Glomerular visceral epithelial cell (primary cell): ENCODE results near the gene RBM4.

Experiments
- DNase-seq: peaks from one replicate; pipeline ENCODE4 v3.0.0-alpha.2; 2016; ENCODE audit errors: extremely low spot score

The RBM4 gene

DNA sequence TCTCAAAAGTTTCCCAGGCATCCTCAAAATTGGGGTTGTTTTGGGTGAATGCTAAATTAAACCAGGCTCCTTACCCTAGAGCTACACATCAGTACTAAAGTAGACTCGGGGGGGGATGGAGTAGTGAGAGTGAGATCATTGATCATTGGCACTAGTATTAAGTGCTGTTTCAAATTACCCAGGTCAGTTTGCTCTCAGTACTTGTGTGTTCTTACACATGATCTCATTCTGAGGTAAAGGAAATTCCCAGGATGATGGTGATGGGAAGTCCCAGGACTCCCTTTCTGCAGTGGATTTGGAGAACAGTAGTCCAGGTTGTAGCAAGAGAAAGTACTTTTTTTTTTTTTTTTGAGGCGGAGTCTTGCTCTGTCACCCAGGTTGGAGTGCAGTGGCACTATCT, 12.5 kb downstream of the RBM4 start:
- DNase-seq: peak; percentile 58

DNA sequence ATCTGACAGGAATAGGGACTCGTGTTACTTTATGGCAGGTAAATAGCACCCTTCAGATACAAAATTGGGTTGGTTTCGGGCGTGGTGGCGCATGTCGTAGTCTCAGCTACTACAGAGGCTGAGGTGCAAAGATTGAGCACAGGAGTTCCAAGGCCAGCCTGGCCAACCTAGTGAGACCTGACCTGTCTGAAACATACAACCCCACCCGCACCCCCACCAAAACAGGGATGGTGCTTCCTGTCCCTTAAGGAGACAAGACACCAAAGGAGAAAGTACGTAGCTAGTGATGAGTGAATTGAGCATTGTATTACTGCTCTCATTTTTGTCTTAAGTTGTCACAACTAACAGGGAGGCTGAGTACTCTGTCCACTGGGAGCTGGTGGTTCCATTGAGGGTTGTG, 14.1 kb downstream of the RBM4 start:
- no peak for DNase-seq

DNA sequence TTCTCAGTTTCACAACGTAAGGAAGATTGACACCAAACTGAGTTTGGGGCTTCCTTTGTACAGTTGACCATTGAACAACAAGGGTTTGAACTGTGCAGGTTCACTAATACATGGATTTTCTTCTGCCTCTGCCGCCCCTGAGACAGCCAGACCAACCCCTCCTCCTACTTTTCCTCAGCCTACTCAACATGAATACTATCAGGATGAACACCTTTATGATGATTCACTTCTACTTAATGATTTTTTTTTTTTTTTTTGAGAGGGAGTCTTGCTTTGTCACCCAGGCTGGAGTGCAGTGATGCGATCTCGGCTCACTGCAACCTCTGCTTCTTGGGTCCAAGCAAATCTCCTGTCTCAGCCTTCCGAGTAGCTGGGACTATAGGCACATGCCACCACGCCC, 14.6 kb downstream of the RBM4 start:
- DNase-seq: no peak

DNA sequence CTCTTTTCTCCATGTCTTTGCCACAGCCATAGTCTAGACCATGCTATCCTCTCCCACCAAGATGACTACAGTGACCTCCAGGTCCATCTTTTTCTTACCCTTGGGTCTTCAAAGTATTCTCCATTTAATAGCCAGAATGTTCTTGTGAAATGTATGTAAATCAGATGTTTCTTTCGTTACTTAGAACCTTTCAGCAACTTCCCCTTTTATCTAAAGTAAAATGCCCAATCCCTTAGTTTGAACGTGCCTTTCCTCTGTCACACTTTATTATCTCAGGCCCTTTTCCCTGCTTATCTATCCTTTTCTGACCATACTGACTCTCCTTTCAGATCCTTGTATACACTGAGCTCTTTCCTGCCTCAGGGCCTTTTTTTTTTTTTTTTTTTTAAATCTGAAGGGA, 21.3 kb downstream of the RBM4 start:
- no peak for DNase-seq

DNA sequence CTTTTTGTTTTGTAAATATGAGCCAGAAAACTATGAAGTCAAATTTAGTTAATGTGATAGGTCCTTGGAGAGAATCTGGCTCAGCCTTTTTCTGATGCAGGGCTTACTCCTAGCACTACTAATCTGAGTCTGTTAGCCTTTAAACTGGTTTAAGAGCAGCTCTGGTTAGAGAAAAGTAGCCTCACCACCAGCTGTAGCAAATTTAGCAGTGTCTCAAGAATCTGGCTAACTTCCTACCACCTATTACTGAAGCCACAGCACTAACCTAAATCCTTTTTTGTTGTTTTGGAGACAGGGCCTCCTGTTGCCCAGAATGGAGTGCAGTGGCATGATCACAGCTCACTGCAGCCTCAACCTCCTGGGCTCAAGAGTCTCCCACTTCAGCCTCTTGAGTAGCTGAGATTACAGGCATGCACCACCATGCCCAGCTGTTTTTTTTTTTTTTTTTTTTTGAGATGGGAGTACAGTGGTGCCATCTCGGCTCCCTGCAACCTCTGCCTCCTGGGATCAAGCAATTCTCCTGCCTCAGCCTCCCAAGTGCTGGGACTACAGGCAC, 25.3 kb downstream of the RBM4 start:
- no peak for DNase-seq

DNA sequence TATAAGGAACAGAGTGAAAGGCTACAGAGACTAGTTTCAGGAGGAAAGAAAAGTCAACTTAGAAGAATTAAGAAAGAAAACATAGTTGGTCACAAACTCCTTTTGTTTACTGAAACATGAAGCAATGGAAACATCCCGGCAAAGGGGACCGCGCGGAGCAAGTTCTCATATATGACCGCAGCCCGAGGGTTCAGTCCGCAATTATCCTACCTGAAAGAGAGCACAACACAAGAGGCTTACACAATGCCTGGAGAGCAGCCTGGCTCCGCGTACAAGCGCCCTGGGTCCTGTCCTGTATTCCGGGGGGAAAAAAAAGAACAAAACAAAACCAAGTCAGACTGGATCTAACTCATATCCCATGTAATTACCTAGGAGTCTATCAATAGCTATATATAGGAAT, 26.9 kb downstream of the RBM4 start:
- no peak for DNase-seq

DNA sequence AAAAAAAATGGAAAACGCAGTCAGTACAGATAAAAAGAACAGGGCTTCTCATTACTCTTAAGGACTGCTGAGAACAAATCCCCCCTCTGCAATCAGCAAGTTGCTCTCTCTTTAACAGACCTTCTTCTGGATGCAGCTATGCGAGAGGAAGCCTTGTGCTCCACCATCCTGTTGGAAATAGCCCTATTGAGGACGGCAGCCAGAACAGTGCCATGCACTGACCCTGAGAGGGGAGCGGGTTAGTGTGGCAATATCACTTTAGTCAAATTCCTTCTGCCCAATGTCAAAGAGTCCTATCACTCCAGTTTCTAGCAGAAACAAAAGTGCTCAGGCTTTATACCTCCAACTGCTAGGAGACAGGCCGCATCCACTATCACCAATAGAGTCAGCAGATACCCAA, 32.3 kb downstream of the RBM4 start:
- no peak for DNase-seq

DNA sequence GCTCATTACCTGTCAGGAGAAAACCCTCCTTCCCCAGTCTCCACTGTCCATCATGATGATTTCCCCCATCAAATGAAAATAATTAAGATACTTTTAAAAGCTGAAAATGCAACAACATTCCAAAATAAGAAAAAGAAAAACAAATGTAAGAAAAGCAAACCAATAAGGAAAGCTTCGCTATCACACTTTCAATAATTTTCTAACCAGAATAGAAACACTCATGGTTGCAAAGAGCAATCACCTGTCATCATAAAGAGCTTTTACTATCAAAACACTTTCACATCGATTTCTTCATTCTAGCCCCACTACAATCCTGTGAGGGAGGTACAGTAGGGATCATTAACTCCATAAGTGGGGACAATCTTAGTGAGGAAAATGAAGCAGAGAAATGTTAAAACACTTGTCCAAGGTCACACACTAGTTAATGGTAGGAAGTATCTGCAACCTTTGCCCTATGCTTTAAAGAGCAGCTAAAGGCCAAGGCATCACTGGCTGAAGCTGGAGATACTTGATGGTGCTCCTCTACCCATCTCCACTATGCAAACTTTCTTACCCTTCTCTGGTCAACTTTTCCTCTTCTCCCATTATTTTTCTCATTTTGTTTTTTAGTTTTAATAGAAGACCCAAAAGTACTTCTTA, 36.6 kb downstream of the RBM4 start:
- no peak for DNase-seq

DNA sequence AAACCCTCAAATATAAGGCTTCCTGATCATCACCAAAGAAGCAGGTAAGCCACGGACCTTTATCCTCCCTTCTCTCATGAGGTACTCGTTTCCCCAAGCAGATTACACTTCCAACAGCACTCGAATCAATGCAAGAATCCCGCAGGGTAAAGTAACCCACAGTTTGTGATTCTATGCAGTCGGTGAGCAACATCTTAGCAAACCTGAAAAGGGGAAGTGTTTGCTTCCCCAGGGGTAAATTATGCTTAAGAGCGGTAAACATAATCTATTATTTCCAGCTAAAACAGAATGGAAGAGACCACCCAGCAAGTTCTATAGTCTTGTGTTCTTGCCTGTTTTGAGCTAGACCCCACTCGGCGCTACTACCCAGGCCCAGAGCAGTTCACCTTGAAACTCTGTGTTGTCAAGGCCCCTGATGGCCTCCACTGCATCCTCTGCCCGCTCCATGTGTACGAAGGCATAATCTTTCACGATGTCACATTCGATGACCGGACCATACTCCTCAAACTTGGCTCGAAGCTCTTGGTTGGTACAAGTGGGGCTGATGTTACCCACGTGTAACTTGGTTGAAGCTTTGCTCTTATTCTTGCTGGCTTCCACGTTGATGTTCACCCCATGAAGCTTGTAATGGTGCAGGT, 37.9 kb downstream of the RBM4 start:
- DNase-seq: no peak

DNA sequence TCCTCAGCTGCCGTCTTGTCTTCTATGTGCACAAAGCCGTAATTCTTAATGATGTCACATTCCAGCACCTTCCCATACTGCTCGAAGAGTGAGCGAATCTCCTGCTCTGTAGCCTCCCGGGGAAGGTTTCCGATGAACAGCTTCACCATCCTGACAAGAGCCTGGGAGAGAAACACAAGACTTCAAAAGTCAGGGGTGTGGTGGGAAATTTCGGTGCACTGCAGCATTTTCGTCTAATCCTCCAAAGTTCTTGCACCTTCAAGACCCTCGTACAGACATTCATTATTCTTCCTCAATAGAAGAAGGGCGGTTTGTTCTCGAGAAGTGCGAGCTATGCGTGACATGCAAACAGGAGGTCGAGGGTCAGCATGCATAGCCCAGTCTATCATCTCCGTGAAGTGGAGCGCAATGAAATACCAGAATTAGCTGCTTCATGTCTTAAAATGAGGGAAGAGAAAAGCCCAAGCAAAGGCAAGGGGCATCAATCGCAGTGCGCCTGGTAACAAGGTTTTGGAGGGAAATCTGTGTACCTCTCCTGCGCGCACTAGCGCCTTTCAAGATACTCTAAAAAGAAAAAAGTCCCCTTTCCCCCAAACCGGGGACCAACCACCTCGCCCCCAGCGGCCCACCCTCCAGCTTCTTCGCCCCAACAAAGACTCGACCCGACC, 38.6 kb downstream of the RBM4 start:
- peak; percentile 6 for DNase-seq

DNA sequence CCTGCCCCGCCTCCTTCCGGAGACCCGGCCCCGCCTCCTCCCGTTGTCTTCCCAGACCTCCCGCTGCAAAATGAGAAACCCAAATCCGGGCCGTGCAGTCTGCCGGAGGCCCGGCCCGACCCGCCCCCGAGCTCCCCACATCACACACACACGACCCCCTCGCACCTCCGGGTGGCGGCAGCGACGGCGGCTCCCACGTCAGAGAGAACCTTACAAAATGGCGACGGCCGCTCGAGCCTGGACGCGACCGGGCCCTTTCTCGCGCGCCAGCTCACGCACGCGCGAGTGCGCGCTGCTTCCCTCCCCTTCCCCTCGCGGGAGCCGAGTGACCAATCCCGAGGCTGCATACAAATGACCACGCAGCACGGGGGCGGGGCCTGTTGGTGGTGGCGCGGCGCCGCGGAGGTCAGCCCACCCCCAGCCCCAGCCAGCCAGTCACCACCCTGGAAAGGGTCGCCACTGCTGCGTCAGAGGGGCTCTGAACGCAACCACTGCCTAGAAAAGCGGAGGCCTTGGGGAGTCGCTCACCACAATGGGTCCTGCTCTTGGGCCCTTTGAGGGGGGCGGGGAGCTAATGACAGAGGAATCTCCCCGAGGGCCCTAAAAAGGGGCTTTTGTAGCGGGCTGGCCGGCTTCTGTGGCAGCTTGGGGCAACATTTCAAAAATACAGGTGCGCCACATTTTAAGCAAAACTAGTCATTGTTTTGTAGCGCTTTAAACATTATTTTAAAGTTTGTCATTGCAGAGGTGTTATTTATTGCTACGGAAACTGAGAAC, 39.3 kb downstream of the RBM4 start, which contains the start of gene RBM4B:
Gene RBM4B, minus strand, starts transcription at position 289 of the 777 bp plus-strand sequence. CDS start 808 bp downstream, outside the sequence.
- DNase-seq: peak; percentile 95

DNA sequence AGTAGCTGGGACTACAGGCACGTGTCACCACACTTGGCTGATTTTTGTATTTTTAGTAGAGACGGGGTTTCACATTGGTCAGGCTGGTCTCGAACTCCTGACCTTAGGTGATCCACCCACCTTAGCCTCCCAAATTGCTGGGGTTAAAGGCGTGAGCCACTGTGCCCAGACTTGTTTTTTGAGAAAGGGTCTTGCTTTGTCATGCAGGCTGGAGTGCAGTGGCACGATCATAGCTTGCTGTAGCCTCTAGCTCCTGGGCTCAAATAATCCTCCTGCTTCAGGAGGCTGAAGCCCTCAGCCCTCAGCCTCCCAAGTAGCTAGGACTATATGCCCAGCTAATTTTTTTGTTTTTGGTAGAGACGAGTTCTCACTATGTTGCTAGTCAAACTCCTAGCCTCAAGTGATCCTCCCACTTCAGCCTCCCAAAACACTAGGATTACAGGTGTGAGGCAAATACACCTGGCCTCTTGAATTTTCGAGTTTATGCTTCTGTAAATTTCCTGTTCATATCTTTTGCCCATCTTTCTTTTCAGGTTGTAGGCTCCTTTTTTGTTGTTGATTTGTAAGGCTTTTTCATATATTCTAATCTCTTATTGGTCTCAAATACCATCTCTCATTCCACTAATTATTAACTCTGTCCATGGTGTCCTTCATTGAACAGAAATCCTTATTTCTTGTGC, 42.6 kb downstream of the RBM4 start:
- DNase-seq: no peak

DNA sequence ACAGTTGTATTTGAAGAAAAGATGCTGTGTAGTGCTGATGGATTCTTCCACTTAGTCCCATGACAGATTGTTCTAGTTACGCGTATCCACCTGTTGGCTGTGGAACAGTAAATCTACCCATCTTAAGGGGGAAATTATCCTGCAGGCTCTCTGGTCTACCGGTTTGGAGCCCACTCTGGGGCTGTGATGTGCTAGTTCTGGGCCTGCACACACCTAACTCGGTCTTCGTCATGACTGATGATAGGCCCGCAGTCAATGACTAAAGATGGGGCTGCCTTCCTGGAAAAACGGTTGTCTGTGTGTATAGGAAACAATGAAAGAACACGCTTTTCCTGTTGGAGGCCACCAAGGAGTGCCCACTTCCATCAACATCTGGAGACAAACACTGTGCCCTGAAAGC, 45.4 kb downstream of the RBM4 start:
- no peak for DNase-seq

DNA sequence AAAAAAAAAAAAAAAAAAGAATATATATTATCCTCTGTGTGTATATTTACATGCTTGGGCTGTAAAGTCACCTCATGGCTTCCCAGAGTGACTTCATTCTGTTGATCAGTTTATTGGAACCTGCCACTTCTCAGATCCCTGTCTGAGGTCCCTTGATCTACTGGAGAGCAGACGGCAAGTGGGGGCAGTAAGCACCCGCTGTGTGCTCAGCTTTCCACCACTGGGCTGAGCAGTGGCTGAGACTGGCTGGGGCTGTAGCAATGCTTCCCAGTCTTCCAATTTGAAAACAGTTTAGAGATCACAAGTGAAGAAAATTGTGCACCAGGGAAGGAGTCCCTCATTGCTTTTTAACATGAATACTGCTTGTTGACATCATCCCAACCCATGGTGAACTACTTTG, 46.1 kb downstream of the RBM4 start:
- DNase-seq: no peak

DNA sequence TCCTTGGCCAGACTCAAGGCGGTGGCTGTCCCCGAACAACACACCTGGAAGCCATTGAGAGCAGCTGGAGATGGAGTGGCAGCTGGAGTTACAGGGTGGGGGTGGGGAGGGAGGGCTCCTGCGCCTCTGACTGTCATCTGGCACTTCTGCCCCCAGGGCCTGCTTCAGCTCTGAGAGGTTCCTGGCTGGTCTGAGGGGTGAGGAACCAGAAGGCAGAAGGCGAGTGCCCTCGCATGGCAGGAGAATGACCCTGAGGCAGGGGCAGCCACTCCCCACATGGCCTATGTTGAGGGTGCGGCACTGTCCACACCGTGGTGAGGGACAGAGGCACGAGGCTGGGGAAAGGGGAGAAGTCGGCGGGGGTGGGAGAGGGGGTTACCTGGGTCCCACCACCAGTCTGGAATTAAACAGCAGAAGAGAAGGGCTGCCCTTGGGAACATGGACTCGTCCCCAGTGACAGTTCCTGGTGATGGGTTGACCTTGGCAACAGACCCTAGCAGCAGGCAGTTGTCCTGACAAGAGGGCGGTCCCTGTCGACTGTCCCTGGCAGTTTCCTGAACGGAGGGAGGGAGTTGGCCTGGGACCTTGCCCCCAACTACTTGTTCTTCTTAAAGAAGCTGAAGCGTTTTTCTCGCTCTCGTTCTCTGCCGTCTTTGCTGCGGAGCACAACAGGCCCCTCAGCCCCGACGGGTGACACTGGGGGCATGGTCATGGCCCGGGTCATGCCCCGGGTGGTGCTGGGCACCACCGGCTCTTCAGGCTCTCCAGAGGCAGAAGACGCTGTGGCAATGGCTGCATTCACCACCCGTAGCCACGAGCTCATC, 47.0 kb downstream of the RBM4 start:
- no peak for DNase-seq

DNA sequence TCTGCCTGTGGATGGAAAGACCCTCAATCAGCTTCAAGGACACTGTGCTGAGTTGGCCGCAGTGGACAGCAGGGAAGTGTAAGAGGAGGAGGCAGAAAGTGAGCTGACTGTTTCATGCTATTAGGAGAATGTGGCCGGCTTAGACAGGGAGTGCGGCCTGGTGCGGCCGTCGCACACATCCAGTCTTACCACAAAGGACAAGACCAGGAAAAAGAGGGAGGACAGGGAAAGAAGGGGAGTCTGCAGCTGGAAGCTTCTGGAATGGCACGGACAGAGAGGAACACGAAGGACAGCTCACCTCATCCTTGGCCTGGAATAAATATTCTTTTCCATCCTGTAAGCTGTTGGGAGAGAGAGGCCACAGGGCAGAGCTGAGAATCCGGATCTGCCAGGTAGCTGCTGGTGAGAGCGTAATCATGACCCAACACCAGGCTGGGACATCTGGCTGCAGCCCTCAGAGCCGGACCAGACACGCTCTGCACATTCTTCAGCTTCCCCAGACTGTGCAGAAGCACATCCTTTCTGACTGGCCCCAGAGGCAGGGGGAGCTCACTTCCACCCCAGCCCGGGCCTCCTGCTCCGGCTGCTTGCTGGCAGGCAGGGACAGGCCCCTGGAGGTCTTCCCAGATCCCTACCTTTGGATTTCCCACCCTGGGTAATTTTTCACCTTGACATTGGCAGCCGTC, 47.7 kb downstream of the RBM4 start:
- DNase-seq: no peak

DNA sequence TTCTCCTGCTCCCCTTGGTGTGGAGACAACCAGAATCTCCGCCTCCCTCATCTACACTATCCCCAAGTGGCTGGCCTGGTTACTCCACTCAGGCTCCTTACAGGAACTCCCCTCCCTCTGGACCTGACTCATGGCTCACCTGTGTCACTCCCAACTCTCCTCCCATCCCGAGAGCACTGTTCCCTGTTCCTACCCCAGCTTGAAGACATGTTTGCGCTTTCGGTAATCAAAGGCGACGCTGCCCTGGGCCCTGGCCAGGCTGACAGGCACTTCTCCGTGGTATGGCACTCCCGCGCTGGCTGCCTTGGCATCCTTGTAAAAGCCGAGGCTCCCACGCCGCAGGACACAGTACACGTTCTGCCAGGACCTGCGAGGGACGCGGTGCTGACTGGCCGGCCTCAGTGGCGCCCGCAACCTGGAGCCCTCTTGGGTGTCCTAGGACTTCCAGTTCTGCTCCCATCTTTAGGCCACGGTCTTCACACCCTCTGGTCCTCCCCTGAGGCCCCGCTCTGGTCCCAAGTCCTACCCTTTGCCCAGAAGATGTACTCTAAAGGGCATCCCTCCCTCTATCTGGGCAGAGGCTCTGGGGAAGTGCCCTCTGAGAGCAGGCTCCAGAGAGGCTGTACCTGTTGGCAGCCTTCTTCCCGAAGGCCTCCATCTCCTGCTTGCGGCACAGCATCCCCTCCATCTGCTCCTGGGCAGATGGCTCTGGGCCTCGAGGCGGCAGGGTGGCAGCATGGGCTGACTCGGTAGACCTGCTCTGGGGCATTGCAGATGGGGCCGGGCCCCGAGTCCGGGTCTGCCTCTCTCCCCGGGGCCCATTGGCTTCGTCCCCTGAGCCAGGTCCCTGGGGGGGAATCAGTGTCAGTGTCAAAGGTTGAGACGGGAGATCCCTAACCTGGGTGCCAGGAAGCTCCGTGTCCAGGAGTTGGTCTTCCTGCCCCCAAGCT, 48.6 kb downstream of the RBM4 start:
- no peak for DNase-seq

DNA sequence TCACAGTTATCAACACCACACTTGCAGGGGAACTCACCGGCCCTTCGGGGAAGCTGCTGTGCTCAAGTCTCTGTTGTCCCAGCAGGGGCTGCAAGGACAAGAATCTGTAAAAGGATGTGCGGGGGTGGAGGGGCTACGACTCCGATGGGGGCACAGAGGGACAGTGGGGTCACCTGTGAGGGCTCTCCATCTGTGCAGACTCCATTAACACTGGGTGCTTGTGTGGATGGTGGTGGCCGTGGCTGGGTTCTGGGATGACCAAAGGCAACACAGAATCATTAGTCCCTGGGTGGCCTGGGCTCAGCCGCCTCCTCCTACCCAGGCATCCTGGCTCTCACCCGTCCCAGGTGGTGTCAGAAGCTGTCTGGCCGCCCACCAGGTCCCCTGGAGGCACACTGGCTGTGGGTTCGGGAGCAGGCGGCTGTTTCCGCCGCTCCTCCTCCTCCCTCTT, 49.4 kb downstream of the RBM4 start:
- no peak for DNase-seq
